ENCODE measurements around the gene EID2.

- no peak for TF ChIP-seq CTCF (conservative IDR thresholded peaks at IDR 0.05 in 1 of 2, IDR thresholded peaks at IDR 0.05 in 1 of 2; ENCODE audit: extremely low read depth in 1 of 2, insufficient read depth in 1 of 2, low read depth in 1 of 2, low read length in 2 of 2)
- TF ChIP-seq EZH2 (IDR thresholded peaks at IDR 0.05; ENCODE audit: borderline replicate concordance, low read length): no peak
These were observed 24.3 kb downstream of the EID2 start for GRCh38 chr19:39515551-39516191.
